Choroid plexus epithelial cell (primary cell): ENCODE data around the gene NRAP.

ENCODE experiments used
- DNase-seq: peaks from one replicate; pipeline ENCODE4 v3.0.0-alpha.2; 2010; ENCODE audit warnings: low read depth
- H3K4me3 ChIP-seq: 2 replicates; pipeline ENCODE4 v1.5.1; 2011; ENCODE audit warnings: low read depth, mild to moderate bottlenecking, control low read depth, low read length, moderate library complexity
- TF ChIP-seq, protein P1 (sequence below): conservative IDR thresholded peaks from 2 replicates; pipeline ENCODE4 v1.5.1; 2011; ENCODE audit warnings: low read depth, mild to moderate bottlenecking, control low read depth, inconsistent platforms, low read length, moderate library complexity

NRAP gene

DNA sequence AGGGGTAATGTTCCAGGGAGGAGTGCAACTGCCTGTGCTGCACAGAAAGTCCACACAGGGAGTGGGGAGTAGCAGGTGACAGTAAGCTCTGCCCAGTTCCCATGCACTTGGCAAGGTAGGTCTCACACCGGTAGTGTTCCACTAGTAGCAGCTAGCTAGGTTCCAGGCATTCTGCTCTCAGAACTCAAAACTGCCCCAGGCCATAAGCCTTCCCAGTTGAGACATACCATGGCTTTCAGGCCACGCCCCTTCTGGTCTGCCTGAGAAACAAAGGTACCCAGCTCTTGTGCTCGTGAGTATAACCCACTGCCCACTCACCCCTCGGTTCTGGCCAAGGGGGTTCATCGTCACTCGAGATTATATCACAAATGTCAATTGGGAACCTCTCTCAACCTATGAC, 28.4 kb upstream of the NRAP start:
- no peak overlapping the region for H3K4me3 ChIP-seq
- TF ChIP-seq, protein P1, sequence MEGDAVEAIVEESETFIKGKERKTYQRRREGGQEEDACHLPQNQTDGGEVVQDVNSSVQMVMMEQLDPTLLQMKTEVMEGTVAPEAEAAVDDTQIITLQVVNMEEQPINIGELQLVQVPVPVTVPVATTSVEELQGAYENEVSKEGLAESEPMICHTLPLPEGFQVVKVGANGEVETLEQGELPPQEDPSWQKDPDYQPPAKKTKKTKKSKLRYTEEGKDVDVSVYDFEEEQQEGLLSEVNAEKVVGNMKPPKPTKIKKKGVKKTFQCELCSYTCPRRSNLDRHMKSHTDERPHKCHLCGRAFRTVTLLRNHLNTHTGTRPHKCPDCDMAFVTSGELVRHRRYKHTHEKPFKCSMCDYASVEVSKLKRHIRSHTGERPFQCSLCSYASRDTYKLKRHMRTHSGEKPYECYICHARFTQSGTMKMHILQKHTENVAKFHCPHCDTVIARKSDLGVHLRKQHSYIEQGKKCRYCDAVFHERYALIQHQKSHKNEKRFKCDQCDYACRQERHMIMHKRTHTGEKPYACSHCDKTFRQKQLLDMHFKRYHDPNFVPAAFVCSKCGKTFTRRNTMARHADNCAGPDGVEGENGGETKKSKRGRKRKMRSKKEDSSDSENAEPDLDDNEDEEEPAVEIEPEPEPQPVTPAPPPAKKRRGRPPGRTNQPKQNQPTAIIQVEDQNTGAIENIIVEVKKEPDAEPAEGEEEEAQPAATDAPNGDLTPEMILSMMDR = no peak

DNA sequence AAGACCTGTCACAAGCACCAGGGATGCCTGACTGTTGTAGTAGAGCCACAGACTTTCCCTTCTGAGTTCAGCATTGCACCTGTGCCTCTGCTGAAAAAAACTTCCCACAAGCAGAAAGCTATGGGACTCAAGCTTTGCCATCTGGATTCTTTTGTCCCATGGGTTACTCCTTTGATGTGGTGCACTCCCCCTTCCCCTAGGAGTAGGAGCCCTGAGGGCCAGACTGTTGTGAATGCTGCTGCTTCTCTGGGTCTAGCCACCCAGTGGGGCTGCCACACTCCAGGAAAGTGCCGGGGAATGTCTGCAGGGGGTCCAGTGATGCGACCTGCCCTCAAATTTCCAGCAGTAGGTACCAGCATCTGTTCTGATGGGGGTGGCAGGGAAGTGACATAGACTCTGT, 27.5 kb upstream of the NRAP start:
- TF ChIP-seq, protein P1 = no peak
- DNase-seq = no peak

More for the DNA sequence above, 28.4 kb upstream of the NRAP start:
- DNase-seq = no peak

DNA sequence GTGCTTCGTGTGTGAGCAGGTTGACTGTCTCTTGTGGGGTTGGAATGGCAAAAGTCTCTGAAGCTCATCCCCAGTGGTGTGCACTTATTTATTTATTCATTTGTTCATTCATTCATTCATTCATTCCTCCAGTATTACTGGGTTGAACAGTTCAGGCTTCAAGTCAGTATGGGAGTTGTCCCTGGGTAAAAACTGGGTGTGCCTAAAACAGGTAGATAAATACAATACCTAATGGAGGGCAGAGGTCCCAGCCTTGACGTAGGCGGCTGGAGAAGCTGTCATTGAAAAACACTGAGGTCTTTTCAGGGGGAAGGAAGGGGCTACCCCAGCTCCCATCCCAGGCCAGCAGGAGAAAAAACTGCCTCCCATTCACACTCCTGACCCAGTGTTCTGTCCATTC, 26.9 kb upstream of the NRAP start:
- TF ChIP-seq, protein P1 = no peak
- no peak overlapping the region for H3K4me3 ChIP-seq
- no peak for DNase-seq

More for the DNA sequence above, 27.5 kb upstream of the NRAP start:
- no peak overlapping the region for H3K4me3 ChIP-seq

DNA sequence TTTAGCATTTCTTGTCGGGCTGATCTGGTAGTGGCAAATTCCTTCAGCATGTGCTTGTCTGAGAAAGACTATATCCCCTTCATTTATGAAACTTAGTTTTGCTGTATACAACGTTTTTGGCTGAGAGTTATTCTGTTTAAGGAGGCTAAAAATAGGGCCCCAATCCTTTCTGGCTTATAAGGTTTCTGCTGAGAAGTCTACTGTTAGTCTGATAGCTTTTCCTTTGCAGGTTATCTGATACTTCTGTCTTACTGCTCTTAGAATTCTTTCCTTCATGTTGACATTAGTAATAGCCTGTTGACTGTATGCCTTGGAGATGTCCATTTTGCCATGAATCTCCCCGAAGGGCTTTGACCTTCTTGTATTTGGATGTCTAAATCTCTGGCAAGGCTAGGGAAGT, 25.7 kb upstream of the NRAP start:
- TF ChIP-seq, protein P1 = no peak
- DNase-seq = no peak

DNA sequence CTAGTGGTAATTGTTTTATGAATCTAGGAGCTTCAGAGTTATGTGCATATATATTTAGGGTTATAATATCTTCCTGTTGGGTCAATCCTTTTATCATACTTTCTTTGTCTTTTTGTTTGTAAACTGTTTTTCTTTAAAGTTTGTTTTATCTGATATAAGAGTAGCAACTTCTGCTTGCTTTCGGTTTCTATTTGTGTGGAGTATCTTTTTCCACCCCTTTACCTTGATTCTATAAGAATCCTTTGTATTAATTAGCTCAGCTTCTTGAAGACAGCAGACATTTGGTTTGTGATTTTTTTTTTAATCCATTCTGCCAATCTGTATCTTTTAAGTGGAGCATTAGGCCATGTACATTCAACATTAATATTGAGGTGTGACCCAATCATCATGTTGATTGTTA, 25.2 kb upstream of the NRAP start:
- no peak overlapping the region for H3K4me3 ChIP-seq
- DNase-seq = no peak
- TF ChIP-seq, protein P1 = no peak

More for the DNA sequence above, 25.7 kb upstream of the NRAP start:
- no peak overlapping the region for H3K4me3 ChIP-seq

DNA sequence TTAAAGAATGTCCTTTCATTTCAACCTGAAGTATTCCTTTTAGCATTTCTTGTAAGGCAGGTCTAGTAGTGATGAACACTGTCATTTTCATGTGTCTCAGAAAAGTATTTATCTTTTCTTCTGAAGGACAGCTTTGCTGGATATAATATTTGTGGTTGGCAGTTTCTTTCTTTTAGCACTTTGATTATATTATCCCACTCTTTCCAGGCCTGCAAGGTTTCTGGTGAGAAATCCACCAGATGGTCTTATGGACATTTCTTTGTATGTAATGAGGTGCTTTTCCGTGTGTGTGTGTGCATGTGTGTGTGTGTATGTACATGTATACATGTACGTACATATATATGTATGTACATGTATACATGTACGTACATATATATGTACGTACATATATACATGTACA, 23.2 kb upstream of the NRAP start:
- TF ChIP-seq, protein P1 = no peak
- no peak overlapping the region for H3K4me3 ChIP-seq

DNA sequence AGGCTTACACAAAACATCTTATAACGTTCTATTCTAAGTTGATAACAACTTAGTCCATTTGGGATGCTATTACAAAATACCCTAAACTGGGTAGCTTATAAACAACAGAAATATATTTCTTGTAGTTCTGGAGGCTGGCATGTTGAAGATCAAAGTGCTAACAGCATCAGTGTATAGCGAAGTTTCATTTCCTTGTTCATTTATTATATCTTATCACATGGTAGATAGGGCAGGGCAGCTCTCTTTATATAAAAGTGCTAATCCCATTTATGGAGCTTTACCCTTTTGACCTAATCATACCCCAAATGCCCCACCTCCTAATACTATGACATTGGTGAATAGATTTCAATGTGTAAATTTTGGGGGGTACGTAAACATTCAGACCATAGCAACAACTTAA, 22.2 kb upstream of the NRAP start:
- DNase-seq = no peak
- H3K4me3 ChIP-seq = no peak overlapping the region
- TF ChIP-seq, protein P1 = no peak

More for the DNA sequence above, 23.2 kb upstream of the NRAP start:
- no peak for DNase-seq
